Esophagus (tissue), 2 donors: ENCODE results near the gene IMMP2L. TPM values are rescaled to one million over a fixed set of nuclear protein-coding genes. Genes with fewer than 3 reads are reported as not detected.
"Not testable (repeated sequence)": the region's sequence is repeated elsewhere in the genome, so short reads cannot be mapped to it uniquely, and the experiment has no call there.

Experiments
- H3K27ac ChIP-seq, 2 donors: one replicate each; pipeline ENCODE4 v1.5.1; 2013; ENCODE audit warnings: low read depth in 2 of 2, mild to moderate bottlenecking in 2 of 2, inconsistent platforms in 1 of 2, low read length in 1 of 2, moderate library complexity in 1 of 2
- H3K27me3 ChIP-seq, 2 donors: one replicate each; pipeline ENCODE4 v1.6.1; 2013; ENCODE audit warnings: low read length in 2 of 2, control low read depth in 1 of 2, mild to moderate bottlenecking in 1 of 2; ENCODE audit not compliant: insufficient read depth in 2 of 2, control insufficient read depth in 1 of 2
- H3K36me3 ChIP-seq, 2 donors: one replicate each; pipeline ENCODE4 v1.6.1; 2013; ENCODE audit warnings: low read length in 1 of 2; ENCODE audit not compliant: control insufficient read depth in 2 of 2, insufficient read depth in 2 of 2
- H3K4me1 ChIP-seq, 2 donors: one replicate each; pipeline ENCODE4 v1.6.1; 2013; ENCODE audit warnings: low read length in 1 of 2; ENCODE audit not compliant: control insufficient read depth in 2 of 2, insufficient read depth in 2 of 2
- H3K4me3 ChIP-seq, 2 donors: one replicate each; pipeline ENCODE4 v1.5.1; 2013; ENCODE audit warnings: low read length in 2 of 2, mild to moderate bottlenecking in 2 of 2, low read depth in 1 of 2, moderate library complexity in 1 of 2
- H3K9me3 ChIP-seq, 2 donors: one replicate each; pipeline ENCODE4 v1.6.1; 2013; ENCODE audit warnings: mild to moderate bottlenecking in 2 of 2, low read depth in 1 of 2, low read length in 1 of 2, moderate library complexity in 1 of 2; ENCODE audit not compliant: control insufficient read depth in 2 of 2, insufficient read depth in 1 of 2
- WGBS, 2 donors: extraction: QIAGEN DNeasy Blood & Tissue Kit; methylation state at CpG; one replicate each; pipeline ENCODE4 v1.1.7; 2013; 5-methylcytosine and 5-hydroxymethylcytosine counted together
- polyA plus RNA-seq, 2 donors: library from polyadenylated mRNA; stranded (reverse); fragments of 200-250 nt; gene quantifications; one replicate each; pipeline ENCODE4 v1.2.3, GENCODE V29; 2013
- donor health status: healthy with polysubstance abuse.
- donor health status: Bipolar disorder and iron deficiency.

Gene IMMP2L
- polyA plus RNA-seq, 2 donors = 6.5 to 14.5 TPM

GRCh38 chr7:111587410-111588064 is 25.2 kb upstream of the IMMP2L start:
- no peaks in the 10 kb centered on the region for H3K36me3 ChIP-seq
- H3K4me3 ChIP-seq = no peak overlapping the region
- 82 to 84% methylated on average over 10 of the region's 10 CpGs for WGBS, 2 donors

DNA sequence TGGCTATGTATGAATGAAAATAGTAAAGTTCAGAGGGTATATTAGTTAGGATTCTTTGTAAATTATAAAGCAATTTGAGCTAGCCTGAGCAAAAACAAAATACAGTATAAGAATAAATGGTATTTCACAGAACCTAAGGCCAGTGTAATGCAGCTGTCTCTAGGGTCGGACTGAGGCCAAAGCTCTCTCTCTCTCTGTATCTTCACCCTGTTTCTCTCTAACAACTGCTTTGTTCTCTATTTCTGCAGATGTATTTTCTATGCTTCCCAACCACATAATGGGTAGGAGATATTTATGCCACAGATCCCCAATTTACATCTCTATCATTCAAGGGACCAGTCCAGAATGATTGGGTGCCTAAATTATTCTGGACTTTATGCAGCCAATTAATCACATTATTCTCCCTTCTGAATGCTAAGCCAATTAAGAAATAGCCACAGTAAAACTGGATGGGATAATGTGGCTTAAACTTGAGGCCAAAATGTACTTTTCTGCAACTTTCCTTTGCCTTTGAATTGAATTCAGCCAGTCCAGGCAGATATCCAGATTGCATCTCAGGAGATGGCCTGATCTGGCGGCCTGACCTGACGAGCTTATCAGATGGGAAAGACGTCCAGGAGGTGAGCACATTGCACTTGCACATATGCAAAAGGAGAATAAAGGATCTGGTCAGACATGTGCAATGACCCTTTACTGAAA is 24.6 kb upstream of the IMMP2L start:
- Histone ChIP-seq H3K4me3 (no peak overlapping the region), H3K27me3 (no peaks in the 10 kb centered on the region), H3K4me1 (no peaks in the 10 kb centered on the region), H3K36me3 (no peaks in the 10 kb centered on the region), H3K9me3 (no peaks in the 10 kb centered on the region), H3K27ac (no peak overlapping the region)
- WGBS, 2 donors = 68 to 78% methylated on average over 4 of the region's 4 CpGs

More at GRCh38 chr7:111587410-111588064, 25.2 kb upstream of the IMMP2L start:
- no peaks in the 10 kb centered on the region for H3K27me3 ChIP-seq
- H3K9me3 ChIP-seq = no peaks in the 10 kb centered on the region
- H3K4me1 ChIP-seq = no peaks in the 10 kb centered on the region
- no peak overlapping the region for H3K27ac ChIP-seq

DNA sequence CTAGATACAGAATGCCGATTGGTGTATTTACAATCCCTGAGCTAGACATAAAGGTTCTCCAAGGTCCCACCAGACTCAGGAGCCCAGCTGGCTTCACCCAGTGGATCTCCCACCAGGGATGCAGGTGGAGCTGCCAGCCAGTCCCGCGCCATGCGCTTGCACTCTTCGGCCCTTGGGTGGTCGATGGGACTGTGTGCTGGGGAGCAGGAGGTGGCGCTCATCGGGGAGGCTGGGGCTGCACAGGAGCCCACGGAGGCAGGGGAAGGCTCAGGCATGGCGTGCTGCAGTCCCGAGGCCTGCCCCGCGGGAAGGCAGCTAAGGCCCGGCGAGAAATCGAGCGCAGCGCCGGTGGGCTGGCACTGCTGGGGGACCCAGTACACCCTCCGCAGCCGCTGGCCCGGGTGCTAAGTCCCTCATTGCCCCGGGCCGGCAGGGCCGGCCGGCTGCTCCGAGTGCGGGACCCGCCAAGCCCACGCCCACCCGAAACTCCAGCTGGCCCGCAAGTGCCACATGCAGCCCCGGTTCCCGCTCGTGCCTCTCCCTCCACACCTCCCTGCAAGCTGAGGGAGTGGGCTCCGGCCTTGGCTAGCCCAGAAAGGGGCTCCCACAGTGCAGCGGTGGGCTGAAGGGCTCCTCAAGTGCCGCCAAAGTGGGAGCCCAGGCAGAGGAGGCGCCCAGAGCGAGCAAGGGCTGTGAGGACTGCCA is 19.6 kb upstream of the IMMP2L start:
- not testable (repeated sequence) for H3K9me3 ChIP-seq, H3K27ac ChIP-seq, H3K4me3 ChIP-seq, H3K36me3 ChIP-seq, H3K4me1 ChIP-seq, H3K27me3 ChIP-seq
- WGBS, 2 donors = 96 to 97% methylated on average over 32 to 40 of the region's 40 CpGs

DNA sequence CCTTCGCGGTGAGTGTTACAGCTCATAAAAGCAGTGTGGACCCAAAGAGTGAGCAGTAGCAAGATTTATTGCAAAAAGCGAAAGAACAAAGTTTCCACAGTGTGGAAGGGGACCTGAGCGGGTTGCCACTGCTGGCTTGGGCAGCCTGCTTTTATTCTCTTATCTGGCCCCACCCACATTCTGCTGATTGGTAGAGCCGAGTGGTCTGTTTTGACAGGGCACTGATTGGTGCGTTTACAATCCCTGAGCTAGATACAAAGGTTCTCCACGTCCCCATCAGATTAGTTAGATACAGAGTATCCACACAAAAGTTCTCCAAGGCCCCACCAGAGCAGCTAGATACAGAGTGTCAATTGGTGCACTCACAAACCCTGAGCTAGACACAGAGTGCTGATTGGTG is 18.9 kb upstream of the IMMP2L start:
- not testable (repeated sequence) for H3K27me3 ChIP-seq, H3K9me3 ChIP-seq, H3K4me3 ChIP-seq, H3K4me1 ChIP-seq, H3K27ac ChIP-seq, H3K36me3 ChIP-seq
- 79 to 92% methylated on average over 6 to 7 of the region's 7 CpGs for WGBS, 2 donors

- H3K4me3 ChIP-seq = no peak overlapping the region
- no peaks in the 10 kb centered on the region for H3K4me1 ChIP-seq
- no peaks in the 10 kb centered on the region for H3K9me3 ChIP-seq
- no peaks in the 10 kb centered on the region for H3K27me3 ChIP-seq
- no peaks in the 10 kb centered on the region for H3K36me3 ChIP-seq
- H3K27ac ChIP-seq = no peak overlapping the region
These were observed 16.5 kb upstream of the IMMP2L start for GRCh38 chr7:111578754-111579153.

- WGBS, 2 donors = 95 to 96% methylated on average over 5 of the region's 5 CpGs
- Histone ChIP-seq H3K9me3 (peaks cover 0 to 3% of the 10 kb centered on the region in 2 donors), H3K36me3 (no peaks in the 10 kb centered on the region), H3K27ac (no peak overlapping the region), H3K4me1 (no peaks in the 10 kb centered on the region), H3K27me3 (no peaks in the 10 kb centered on the region), H3K4me3 (no peak overlapping the region)
These were observed 9.4 kb upstream of the IMMP2L start for GRCh38 chr7:111571720-111572119.

DNA sequence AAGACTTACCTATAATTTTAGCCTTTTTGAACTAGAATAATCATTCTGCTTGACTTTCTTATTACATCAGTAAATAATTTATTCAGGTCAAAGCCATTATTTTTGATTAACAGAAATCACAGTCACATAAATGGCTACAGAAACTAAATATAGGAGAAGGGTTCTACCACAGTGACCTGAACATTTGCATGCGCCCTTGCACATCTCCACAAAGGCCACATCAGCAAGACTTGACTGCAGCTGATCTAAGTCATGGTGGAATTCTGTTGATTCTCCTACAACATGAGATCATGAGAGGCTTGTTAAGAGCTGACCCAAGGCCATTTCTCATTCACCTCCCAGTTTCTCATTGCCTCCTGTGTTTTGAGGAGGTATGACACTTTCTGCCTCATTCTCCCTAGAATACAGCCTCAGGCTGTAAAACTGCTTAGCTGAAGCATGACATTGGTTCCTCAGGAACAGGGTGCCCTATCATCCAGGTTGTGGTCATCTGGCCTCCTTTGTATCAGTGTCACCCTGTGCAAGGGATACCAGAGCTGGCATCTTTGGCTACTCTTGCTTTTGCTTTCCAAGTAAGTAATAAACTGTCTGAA is 6.7 kb upstream of the IMMP2L start:
- Histone ChIP-seq H3K9me3 (peaks cover 0 to 3% of the 10 kb centered on the region in 2 donors), H3K4me1 (no peaks in the 10 kb centered on the region), H3K4me3 (no peak overlapping the region), H3K36me3 (no peaks in the 10 kb centered on the region), H3K27me3 (no peaks in the 10 kb centered on the region), H3K27ac (no peak overlapping the region)
- WGBS, 2 donors = 90 to 97% methylated on average over 1 of the region's 1 CpG

GRCh38 chr7:111568419-111568818 is 6.1 kb upstream of the IMMP2L start:
- Histone ChIP-seq H3K27me3 (no peaks in the 10 kb centered on the region), H3K4me1 (no peaks in the 10 kb centered on the region), H3K9me3 (peaks cover 0 to 3% of the 10 kb centered on the region in 2 donors), H3K36me3 (no peaks in the 10 kb centered on the region), H3K4me3 (no peak overlapping the region), H3K27ac (no peak overlapping the region)

GRCh38 chr7:111564078-111564477 is 1.8 kb upstream of the IMMP2L start:
- no peak overlapping the region for H3K27ac ChIP-seq
- no peaks in the 10 kb centered on the region for H3K4me1 ChIP-seq
- no peaks in the 10 kb centered on the region for H3K27me3 ChIP-seq
- WGBS, 2 donors = 0 to 3% methylated on average over 1 of the region's 1 CpG
- peaks cover 0 to 2% of the 10 kb centered on the region in 2 donors for H3K36me3 ChIP-seq
- no peaks in the 10 kb centered on the region for H3K9me3 ChIP-seq
- H3K4me3 ChIP-seq = no peak overlapping the region
